CD14-positive monocyte (primary cell): ENCODE measurements around the gene CST3. TPM values are rescaled to one million over a fixed set of nuclear protein-coding genes. Genes with fewer than 3 reads are reported as not detected.

Experiments used
- DNase-seq, 3 donors: peaks; one replicate each; pipeline ENCODE4 v3.0.0-alpha.2; 2011 to 2022
- H2AFZ ChIP-seq: 2 replicates; pipeline ENCODE4 v1.6.0; 2012; ENCODE audit warnings: mild to moderate bottlenecking, low read depth, low read length, inconsistent platforms; ENCODE audit not compliant: insufficient read depth, poor library complexity, severe bottlenecking
- H3K27ac ChIP-seq, 2 donors: 1 replicate in 1 of 2; 2 replicates in 1 of 2; pipeline ENCODE4 v1.5.1; 2012 to 2013; ENCODE audit warnings: low read length in 2 of 2, control low read depth in 1 of 2, inconsistent platforms in 1 of 2, low read depth in 1 of 2, mild to moderate bottlenecking in 1 of 2
- H3K27me3 ChIP-seq, 2 donors: one replicate each; pipeline versions ENCODE4 v1.6.0 to v1.6.1; 2011 to 2013; ENCODE audit warnings: low read length in 2 of 2; ENCODE audit not compliant: control insufficient read depth in 2 of 2, insufficient read depth in 2 of 2
- H3K36me3 ChIP-seq, 2 donors: replicated peaks in 1 of 2; 1 replicate in 1 of 2; 2 replicates in 1 of 2; pipeline versions ENCODE4 v1.5.1 to v1.6.1; 2012 to 2013; ENCODE audit warnings: low read length in 2 of 2, control low read depth in 1 of 2, inconsistent platforms in 1 of 2, mild to moderate bottlenecking in 1 of 2; ENCODE audit not compliant: insufficient read depth in 2 of 2, control insufficient read depth in 1 of 2
- H3K4me1 ChIP-seq, 2 donors: 1 replicate in 1 of 2; 2 replicates in 1 of 2; pipeline versions ENCODE4 v1.5.1 to v1.6.1; 2012 to 2013; ENCODE audit warnings: low read length in 2 of 2, control low read depth in 1 of 2, inconsistent platforms in 1 of 2, mild to moderate bottlenecking in 1 of 2, moderate library complexity in 1 of 2; ENCODE audit not compliant: insufficient read depth in 2 of 2, control insufficient read depth in 1 of 2
- H3K4me2 ChIP-seq: replicated peaks from 2 replicates; pipeline ENCODE3; 2012; ENCODE audit warnings: low read length, moderate library complexity, mild to moderate bottlenecking; ENCODE audit not compliant: poor library complexity, severe bottlenecking; ENCODE audit errors: extremely low read depth
- H3K4me3 ChIP-seq, 3 experiments: fragments of 200-600 bp in 1 of 3; sonication (generic) in 1 of 3; replicated peaks in 1 of 3; 1 replicate in 2 of 3; 2 replicates in 1 of 3; pipeline ENCODE4 v1.5.1; 2011 to 2013; ENCODE audit warnings: low read length in 3 of 3, mild to moderate bottlenecking in 3 of 3, control low read depth in 2 of 3, low read depth in 2 of 3, inconsistent platforms in 1 of 3, moderate library complexity in 1 of 3
- H3K79me2 ChIP-seq: 2 replicates; pipeline ENCODE4 v1.6.0; 2012; ENCODE audit warnings: mild to moderate bottlenecking, control low read depth, inconsistent platforms, low read length, moderate library complexity; ENCODE audit not compliant: insufficient read depth
- H3K9ac ChIP-seq: 2 replicates; pipeline ENCODE4 v1.6.0; 2017; ENCODE audit warnings: low read length, mild to moderate bottlenecking; ENCODE audit not compliant: insufficient read depth, poor library complexity, severe bottlenecking
- H3K9me3 ChIP-seq, 2 donors: replicated peaks in 1 of 2; 1 replicate in 1 of 2; 2 replicates in 1 of 2; pipeline versions ENCODE4 v1.5.1 to v1.6.1; 2012 to 2013; ENCODE audit warnings: low read length in 2 of 2, control low read depth in 1 of 2; ENCODE audit not compliant: control insufficient read depth in 1 of 2, insufficient read depth in 1 of 2
- H4K20me1 ChIP-seq: 2 replicates; pipeline ENCODE4 v1.6.0; 2012; ENCODE audit warnings: mild to moderate bottlenecking, low read length, control low read depth, moderate library complexity; ENCODE audit not compliant: insufficient read depth
- H3K27ac Mint-ChIP-seq, 7 donors: one replicate each; pipeline ENCODE4 v1.8.0; 2020; ENCODE audit warnings: mild to moderate bottlenecking in 7 of 7, mixed read lengths in 7 of 7, moderate library complexity in 6 of 7, inconsistent platforms in 2 of 7
- H3K27me3 Mint-ChIP-seq, 3 donors: one replicate each; pipeline ENCODE4 v1.8.0; 2021 to 2022; ENCODE audit warnings: low read depth in 3 of 3, mild to moderate bottlenecking in 3 of 3, mixed read lengths in 3 of 3, moderate library complexity in 3 of 3, inconsistent platforms in 1 of 3
- H3K36me3 Mint-ChIP-seq, 2 donors: one replicate each; pipeline ENCODE4 v1.8.0; 2020; ENCODE audit warnings: mixed read lengths in 2 of 2, inconsistent platforms in 1 of 2, mild to moderate bottlenecking in 1 of 2
- H3K4me1 Mint-ChIP-seq: one replicate; pipeline ENCODE4 v1.8.0; 2020; ENCODE audit warnings: mild to moderate bottlenecking, mixed read lengths
- H3K4me3 Mint-ChIP-seq, 2 donors: one replicate each; pipeline ENCODE4 v1.8.0; 2020; ENCODE audit warnings: mild to moderate bottlenecking in 2 of 2, mixed read lengths in 2 of 2, moderate library complexity in 1 of 2
- H3K9me3 Mint-ChIP-seq, 7 donors: one replicate each; pipeline ENCODE4 v1.8.0; 2020 to 2022; ENCODE audit warnings: mixed read lengths in 7 of 7, mild to moderate bottlenecking in 6 of 7, moderate library complexity in 6 of 7, inconsistent platforms in 2 of 7
- WGBS: methylation state at CpG from one replicate; pipeline ENCODE4 v1.1.5; 2013; ENCODE audit warnings: missing lambda C conversion rate; ENCODE audit not compliant: insufficient coverage; 5-methylcytosine and 5-hydroxymethylcytosine counted together
- intact Hi-C, 2 donors: fragments of 100-400 bp; cut with micrococcal nuclease; formaldehyde crosslinking; loops; one replicate each; pipeline versions ENCODE4 v1.15.0 to v1.15.1; 2023
- polyA plus RNA-seq, 3 donors: library from polyadenylated mRNA; depleted of rRNA in 1 of 3; unstranded in 2 of 3; stranded (reverse) in 1 of 3; fragments of 300-500 nt in 2 of 3; fragments of >200 nt in 1 of 3; fragmentation: Illumina TruSeq in 2 of 3; gene quantifications; 1 replicate in 2 of 3; 2 replicates in 1 of 3; pipeline ENCODE4 v1.2.3, GENCODE V29; 2012 to 2021
- TF ChIP-seq, protein P1 (sequence below): fragments of 200-600 bp; IDR thresholded peaks from one replicate; pipeline ENCODE4 v1.8.0; 2022; ENCODE audit warnings: antibody characterized with exemption, mild to moderate bottlenecking

The CST3 gene
- polyA plus RNA-seq, 3 donors = 1,459 to 3,222 (median 2,657) TPM

DNA sequence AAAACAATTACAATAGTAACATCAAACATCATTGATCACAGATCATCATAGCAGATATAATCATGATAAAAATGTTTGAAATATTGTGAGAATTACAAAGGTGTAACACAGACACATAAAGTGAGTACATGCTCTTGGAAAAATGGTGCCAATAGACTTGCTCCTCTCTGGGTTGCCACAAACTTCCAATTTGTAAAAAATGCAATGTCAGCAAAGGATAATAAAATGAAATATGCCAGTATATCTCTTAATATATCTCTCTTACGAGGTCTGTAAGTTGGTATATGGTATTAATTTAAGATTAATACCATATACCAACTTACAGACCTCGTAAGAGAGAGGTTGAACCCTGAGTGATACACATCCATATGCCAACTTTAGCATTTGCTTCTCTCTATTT, 13.4 kb upstream of the CST3 start:
- Histone ChIP-seq H3K36me3 (no peaks in the 10 kb centered on the region), H2AFZ (no peak overlapping the region), H3K79me2 (no peaks in the 10 kb centered on the region), H3K9ac (no peak overlapping the region), H3K27me3 (no peaks in the 10 kb centered on the region), H3K4me2 (no peak overlapping the region), H3K27ac (no peak overlapping the region), H3K4me1 (peaks cover 69 to 70% of the 10 kb centered on the region in 2 donors), H4K20me1 (no peaks in the 10 kb centered on the region), H3K4me3 (no peak overlapping the region), H3K9me3 (no peaks in the 10 kb centered on the region)
- peaks cover 0 to 4% of the 10 kb centered on the region in 2 donors for H3K36me3 Mint-ChIP-seq
- no peak overlapping the region for H3K27ac Mint-ChIP-seq
- H3K9me3 Mint-ChIP-seq = peaks cover 0 to 2% (median 0%) of the 10 kb centered on the region in 7 donors
- peaks cover 67% of the 10 kb centered on the region for H3K4me1 Mint-ChIP-seq
- TF ChIP-seq, protein P1, sequence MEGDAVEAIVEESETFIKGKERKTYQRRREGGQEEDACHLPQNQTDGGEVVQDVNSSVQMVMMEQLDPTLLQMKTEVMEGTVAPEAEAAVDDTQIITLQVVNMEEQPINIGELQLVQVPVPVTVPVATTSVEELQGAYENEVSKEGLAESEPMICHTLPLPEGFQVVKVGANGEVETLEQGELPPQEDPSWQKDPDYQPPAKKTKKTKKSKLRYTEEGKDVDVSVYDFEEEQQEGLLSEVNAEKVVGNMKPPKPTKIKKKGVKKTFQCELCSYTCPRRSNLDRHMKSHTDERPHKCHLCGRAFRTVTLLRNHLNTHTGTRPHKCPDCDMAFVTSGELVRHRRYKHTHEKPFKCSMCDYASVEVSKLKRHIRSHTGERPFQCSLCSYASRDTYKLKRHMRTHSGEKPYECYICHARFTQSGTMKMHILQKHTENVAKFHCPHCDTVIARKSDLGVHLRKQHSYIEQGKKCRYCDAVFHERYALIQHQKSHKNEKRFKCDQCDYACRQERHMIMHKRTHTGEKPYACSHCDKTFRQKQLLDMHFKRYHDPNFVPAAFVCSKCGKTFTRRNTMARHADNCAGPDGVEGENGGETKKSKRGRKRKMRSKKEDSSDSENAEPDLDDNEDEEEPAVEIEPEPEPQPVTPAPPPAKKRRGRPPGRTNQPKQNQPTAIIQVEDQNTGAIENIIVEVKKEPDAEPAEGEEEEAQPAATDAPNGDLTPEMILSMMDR = no peak
- H3K27me3 Mint-ChIP-seq = peaks cover 0 to 2% (median 0%) of the 10 kb centered on the region in 3 donors
- intact Hi-C loops = no loop called here
- WGBS = no CpG with 5 or more reads among the region's 2 CpGs
- DNase-seq = no peak
- H3K4me3 Mint-ChIP-seq = no peak overlapping the region

DNA sequence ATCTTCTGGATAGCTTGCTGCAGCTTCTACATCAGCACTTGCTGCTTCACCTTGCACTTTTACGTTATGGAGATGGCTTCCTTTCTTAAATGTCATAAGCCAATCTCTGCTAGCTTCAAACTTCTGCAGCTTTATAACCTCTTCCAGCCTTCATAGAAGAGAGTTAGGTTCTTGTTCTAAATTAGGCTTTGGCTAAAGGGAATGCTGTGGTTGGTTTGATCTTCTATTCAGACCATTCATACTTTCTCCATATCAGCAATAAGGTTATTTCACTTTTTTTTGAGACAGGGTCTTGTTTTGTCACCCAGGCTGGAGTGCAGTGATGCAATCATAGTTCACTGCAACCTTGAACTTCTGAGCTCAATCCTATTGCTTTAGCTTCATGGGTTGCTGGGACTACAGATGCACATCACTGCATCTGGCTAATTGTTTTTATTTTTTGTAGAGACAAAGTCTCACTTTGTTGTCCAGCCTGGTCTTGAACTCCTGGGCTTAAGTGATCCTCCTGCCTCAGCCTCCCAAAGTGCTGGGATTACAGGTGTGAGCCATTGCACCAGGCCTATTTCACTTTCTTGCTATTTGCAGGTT, 12.2 kb upstream of the CST3 start:
- peaks cover 0 to 2% (median 0%) of the 10 kb centered on the region in 3 donors for H3K27me3 Mint-ChIP-seq
- Histone ChIP-seq H3K4me2 (no peak overlapping the region), H3K27ac (no peak overlapping the region), H2AFZ (no peak overlapping the region), H4K20me1 (no peaks in the 10 kb centered on the region), H3K9me3 (no peaks in the 10 kb centered on the region), H3K79me2 (no peaks in the 10 kb centered on the region), H3K27me3 (no peaks in the 10 kb centered on the region), H3K4me1 (peaks cover 61 to 70% of the 10 kb centered on the region in 2 donors), H3K9ac (no peak overlapping the region), H3K36me3 (no peaks in the 10 kb centered on the region), H3K4me3 (no peak overlapping the region)
- H3K27ac Mint-ChIP-seq = peak overlapping the region in 1 of 7 donors; percentile 36
- DNase-seq = no peak
- TF ChIP-seq, protein P1 = no peak
- no peak overlapping the region for H3K4me3 Mint-ChIP-seq
- peaks cover 0 to 2% (median 0%) of the 10 kb centered on the region in 7 donors for H3K9me3 Mint-ChIP-seq
- H3K4me1 Mint-ChIP-seq = peaks cover 63% of the 10 kb centered on the region
- 100% methylated on average over 1 of the region's 1 CpG for WGBS
- intact Hi-C loops = no loop called here
- H3K36me3 Mint-ChIP-seq = peaks cover 0 to 4% of the 10 kb centered on the region in 2 donors
